NCI-H345 treated with DMSO at 0.1 percent for 48 hours (cell line): ENCODE results near the gene IRF1.
A peak's percentile ranks its signal among the peaks of the same experiment; 100 is the strongest.

ENCODE experiments used
- DNase-seq: peaks from one replicate; lab custom pipeline; 2025; ENCODE audit not compliant: unreplicated experiment; lab: John Stamatoyannopoulos, UW

Gene IRF1

GRCh38 chr5:132500931-132501628, 10.5 kb upstream of the IRF1 start:
- DNase-seq = no peak

GRCh38 chr5:132500244-132500930, 9.8 kb upstream of the IRF1 start:
- DNase-seq = no peak

- DNase-seq = no peak
These were observed 9.1 kb upstream of the IRF1 start for GRCh38 chr5:132499440-132500243.

- no peak for DNase-seq
These were observed 8.2 kb upstream of the IRF1 start for GRCh38 chr5:132498686-132499271.

GRCh38 chr5:132498152-132498551, 7.6 kb upstream of the IRF1 start:
- no peak for DNase-seq

GRCh38 chr5:132497488-132497997, 7.0 kb upstream of the IRF1 start:
- DNase-seq = no peak

GRCh38 chr5:132496631-132497487, 6.3 kb upstream of the IRF1 start:
- DNase-seq = no peak

GRCh38 chr5:132496191-132496630, 5.6 kb upstream of the IRF1 start:
- peak; percentile 31 for DNase-seq

GRCh38 chr5:132495667-132496190, 5.2 kb upstream of the IRF1 start:
- DNase-seq = peak; percentile 38

GRCh38 chr5:132493821-132494220, 3.2 kb upstream of the IRF1 start:
- DNase-seq = no peak

- DNase-seq = no peak
These were observed 2.7 kb upstream of the IRF1 start for GRCh38 chr5:132493241-132493640.

GRCh38 chr5:132492386-132493125, 2.0 kb upstream of the IRF1 start:
- DNase-seq = no peak

GRCh38 chr5:132491368-132492364, 1.1 kb upstream of the IRF1 start:
- DNase-seq = no peak

GRCh38 chr5:132489871-132490483, 596 bp downstream of the IRF1 start:
- DNase-seq = no peak

GRCh38 chr5:132489051-132489770, 1.4 kb downstream of the IRF1 start:
- DNase-seq = no peak

- no peak for DNase-seq
These were observed 2.0 kb downstream of the IRF1 start for GRCh38 chr5:132488590-132488989.
